ENCODE measurements around the gene JMY.

JMY gene

DNA sequence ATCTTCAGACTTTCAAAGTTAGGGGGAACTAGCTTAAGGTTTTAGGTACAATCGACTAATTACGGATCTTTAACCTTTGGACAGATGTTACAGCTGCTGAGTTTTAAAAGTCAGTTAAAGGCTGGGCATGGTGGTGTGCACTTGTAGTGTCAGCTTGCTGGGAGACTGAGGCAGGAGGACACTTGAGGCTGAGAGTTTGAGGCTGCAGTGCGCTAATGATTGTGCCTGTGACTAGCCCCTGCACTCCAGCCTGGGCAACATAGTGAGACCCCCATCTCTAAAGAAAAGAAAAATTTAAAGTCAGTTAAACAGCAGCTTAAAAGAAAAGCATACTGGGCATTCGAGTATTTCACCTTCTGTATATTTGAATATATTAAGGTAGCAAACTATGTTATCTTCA, 51.4 kb downstream of the JMY start:
- no peak for DNase-seq

DNA sequence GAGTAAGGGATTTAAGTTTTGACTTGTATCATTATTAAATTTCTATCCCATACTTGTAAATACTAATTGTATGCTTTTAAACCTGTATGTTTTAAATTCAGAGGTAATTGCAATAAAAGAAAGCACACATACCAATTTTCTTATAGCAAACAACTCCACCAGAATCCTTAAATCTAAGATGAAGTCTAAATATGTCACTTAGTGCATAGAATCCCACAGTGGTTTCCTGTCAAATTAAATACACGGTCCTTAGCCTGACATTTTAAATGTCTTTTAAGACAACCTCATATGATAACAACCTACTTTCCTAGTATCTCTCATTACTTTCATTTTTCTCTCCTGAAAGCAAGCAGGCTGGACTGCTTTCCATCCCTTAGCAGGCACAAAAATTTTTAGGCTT, 52.0 kb downstream of the JMY start:
- no peak for DNase-seq

DNA sequence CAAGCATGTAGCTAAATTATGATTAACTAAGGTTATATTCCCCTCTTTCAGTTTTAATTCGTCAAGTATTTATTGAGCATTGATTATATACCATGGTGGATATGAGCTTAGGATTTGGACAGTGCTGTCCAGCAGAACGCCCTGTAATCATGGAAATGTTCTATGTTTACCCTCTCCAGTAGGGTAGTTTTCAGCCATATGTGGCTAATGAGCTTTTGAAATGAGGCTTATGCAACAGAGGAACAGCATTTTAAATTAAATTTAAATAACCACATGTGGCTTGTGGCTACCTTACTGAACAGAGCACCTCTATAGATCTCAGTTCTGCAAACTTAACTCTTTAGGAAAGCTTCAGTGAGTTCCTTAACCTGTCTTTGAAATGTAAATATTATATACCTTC, 59.1 kb downstream of the JMY start:
- no peak for DNase-seq

DNA sequence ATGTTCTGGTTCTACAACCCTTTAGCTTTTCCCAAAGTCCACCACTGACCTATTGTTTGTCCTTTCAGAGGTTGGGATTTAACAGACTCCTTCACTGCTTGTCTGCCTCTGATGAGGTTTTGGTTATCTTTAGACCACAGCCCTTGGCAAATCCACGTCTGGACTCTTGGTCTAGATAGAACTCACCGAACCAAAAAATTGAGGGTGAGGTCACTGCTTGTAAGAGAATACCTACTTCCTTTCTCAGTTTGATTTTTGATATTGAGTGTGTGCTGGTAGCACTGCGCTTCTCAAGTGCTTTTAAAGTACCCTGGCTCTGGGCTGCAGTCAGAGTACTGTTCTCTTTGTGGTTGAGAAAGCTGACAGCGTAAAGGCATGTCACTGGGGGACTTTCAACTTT, 61.7 kb downstream of the JMY start:
- DNase-seq: no peak

DNA sequence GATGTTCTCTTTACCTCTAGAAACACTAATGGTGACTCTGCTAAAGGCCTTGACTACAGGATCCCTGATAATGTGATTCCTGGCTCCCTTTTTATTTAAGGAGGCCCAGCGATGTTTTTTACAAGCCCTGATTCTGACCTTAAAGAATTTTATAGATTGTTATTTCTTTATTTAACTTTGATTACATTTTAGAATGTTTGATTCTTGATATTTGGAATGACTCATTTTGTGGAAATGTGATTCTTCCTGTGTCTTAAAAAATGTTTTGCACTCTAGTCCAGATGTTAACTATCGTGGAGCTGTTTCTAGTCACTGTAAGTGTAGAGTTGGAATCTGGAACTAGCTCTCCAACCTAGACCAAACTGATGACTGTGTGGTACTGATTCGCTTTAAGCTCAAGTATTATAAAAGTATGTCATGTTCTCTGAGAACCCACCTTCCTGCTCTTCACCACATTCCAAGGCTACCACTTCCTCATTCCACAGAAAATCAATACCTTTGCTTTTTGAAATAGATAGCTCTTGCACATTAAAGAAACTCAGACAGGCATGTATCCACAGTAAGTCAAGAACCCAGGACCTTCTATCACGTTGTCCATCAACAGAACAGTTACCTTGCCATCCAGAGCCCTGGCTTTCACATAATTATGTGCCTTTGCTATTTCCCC, 65.2 kb downstream of the JMY start:
- no peak for DNase-seq

DNA sequence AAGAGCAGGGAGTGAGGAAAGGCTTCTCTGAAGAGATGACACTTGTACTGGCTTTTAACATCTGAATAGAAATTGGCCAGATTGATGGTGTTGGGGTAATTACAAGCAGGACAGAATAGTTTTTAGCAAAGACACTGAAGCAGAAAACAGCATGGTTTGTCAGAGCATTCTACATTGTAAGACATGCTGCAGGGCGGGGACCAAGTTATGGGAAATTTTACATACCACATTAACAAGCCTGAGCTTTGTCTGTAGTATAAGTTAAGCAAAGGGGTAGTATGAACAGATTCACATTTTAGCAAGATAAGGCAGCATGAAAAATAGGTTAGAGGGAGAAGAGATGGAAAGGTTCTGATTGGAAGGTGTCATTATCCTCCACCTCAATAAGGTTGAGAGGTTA, 66.5 kb downstream of the JMY start:
- DNase-seq: no peak

DNA sequence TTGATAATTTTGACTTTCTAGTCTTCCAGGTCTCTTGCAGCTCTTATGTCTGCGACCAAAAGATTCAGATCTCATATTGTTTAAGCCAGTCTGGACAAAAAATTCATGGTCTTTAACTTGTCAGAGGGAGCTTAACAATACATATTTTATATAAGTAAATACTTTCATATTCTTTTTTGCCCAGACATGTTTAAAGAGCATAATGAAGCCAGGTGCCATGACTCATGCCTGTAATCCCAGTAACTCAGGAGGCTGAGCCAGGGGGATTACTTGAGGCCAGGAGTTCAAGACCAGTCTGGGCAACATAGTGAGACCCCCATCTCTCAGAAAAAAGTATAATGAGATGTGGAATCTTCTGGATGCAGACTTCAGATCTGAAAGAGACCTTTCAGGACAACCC, 69.8 kb downstream of the JMY start:
- DNase-seq: no peak

DNA sequence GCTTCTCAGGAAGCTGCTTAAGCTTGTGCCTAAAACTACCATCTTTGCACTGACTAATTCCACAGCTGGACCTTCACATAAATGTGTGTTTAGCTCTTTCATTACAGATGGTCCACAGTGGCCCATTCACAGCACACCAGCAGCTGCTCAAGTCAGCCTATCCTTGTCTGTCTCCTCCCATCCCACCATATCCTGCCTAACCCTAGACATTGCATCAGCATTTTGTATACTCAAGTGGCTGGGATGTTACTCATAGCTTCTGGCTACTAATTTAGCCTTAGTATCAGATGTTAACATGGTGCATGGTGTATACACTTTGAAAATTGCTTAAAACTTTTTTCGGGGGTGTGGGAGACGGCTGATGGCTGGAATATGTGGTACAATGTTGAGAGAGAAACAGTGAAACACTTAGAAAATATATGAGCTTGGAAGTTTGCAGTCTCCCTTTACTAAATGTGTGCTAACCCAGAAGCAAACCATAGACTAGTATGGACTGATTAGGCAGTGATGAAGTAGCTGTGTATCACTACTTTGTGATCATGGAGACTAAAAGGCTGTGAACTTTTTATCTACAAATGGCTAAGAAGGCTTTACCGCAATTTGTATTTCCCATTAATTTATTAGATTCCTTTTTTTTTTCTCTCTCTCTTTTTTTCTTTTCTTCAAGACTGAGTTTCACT, 83.1 kb downstream of the JMY start:
- DNase-seq: no peak

DNA sequence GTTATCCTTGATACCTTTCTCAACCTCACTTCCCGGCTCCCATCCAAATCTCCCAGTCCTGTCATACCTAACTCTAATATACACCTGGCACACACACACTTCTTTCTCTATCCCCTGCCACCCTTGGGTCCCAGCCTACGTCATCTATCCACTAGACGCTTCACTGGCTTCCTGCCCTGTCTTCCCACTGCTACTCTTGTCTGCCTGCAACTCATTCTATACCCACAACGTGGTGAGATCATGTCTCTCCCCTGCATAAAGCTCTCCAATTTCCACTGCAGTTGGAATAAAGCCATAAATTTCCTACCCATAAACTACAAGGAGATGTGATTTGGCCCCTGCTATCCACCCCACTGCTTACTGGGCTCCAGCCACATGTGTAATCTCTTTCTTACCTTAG, 93.5 kb downstream of the JMY start:
- no peak for DNase-seq

DNA sequence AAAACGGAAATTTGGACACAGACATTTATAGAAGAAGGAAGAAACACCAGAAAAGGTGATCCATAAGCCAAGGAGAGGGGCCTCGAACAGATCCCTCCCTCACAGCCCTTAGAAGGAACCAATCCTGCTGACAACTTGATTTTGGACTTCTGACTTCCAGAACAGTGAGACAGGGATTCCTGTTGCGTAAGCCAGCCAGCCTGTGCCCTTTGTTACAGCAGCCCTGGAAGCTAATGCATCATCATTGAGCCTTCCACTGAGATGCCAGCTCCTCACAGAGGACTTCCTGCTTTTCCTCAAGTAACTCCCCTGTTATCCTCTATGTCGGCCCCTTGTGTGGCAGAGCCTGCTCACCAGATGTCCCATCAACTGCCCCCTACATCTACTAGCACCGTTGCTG, 94.1 kb downstream of the JMY start:
- DNase-seq: no peak

DNA sequence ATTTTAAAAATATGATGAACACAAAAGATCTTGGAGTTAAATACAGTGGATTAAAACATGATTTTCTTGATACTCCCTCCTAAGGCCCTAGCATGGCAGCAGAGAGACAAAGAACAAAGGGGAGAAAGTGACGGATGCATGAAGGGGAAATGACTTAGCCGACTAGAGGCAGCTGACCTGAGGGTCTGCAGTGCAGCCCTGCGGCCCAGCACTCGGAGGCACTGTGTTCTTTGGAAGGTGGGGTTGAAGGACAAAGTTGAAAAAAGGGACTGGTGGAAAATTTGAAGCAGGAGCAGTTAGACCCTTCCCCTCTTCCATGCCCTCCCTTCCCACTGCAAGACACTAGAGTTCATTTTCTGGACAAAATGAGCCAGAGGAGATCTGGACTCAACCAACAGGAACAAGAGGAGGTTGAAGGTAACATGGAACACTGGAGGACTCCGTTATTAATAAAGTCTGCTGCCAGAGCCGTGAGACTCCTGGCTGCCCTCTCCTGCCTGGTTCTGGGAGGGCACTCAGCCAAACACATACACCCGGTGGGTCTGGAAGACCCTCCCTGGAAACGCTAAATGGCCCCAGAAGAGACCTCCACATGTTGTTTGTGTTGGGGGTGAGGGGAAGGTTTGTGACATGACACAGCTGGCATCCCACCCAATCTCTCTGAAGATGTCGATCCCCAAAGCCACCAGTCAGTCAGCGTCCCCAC, 98.1 kb downstream of the JMY start:
- no peak for DNase-seq

DNA sequence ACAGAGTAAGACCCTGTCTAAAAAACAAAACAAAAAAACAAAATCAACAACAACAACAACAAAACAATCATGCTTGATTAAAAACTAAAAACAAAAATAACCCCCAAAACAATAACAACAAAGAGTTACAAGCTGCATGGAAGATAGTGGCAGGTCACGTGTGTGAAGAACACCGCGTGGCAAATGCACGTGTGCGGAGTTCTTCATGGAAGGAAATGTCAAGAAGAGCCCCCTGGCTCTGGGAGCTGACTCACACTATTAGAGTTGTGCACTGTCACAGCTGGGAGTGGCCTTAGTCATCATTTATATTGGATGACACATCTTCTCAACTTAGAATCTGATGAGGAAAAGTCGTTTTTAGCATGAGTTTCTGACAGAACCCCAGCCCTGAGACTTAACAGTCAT, 110.5 kb downstream of the JMY start:
- peak in 1 of 58 donors; percentile 7 for DNase-seq

DNA sequence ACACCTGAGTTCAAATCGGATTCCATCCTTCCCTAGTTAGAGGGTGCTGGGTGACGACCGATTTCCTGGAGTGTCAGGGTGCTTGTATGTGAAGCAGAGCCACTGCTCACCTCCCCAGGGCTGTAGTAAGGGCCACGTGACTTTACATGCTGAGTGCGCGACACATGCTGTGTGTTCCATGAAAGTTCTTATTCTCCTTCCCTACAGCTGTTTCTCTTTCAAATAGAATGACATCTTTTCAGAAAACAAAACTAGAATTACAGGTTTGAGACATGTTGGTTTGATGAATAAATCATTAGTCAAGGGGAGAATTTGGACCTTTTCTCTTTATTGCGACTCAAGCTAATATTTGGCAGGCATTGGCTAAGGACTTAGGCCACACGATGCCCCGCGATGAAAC, 113.1 kb downstream of the JMY start:
- DNase-seq: no peak

DNA sequence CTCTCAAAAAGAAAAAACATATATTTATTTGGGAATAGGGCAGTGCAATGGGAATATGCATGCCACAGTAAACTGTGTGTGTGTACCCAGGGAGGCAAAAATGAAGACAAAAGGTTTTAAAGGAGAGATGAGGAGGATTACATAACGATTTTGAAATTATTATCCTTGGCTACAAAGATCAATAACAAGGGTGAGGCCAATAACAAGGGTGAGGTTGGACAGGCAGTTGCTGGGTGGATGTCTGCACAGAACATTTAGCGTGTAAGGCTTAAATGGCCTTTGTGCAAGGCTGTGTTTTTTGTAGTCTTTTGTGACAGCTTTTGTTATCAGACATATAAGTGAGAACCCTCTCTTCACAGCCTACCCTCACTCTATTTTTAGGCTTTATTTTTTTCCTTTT, 114.0 kb downstream of the JMY start:
- no peak for DNase-seq

DNA sequence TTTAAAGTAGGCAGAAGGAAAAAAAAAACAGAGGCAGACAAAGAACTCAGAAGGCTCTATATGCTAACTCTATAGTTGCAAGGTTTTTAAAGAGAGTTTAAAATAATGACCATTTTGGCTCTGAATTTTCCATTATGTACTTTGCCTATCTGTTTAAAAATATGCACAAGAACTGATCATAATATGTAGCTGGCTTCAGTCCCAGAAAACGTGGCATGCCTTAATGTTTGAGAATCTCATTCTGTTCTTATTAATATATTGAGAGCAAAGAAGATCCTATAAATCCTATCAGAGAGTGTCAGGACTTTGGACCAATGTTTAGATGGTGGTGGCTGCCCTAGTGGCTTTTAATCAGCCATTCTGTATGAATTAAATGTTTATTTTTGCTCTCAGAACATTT, 121.5 kb downstream of the JMY start:
- no peak for DNase-seq
